ENCODE data around the gene AHSG. TPM values are rescaled to one million over a fixed set of nuclear protein-coding genes. Genes with fewer than 3 reads are reported as not detected.

AHSG gene
- total RNA-seq, 1 experiment from 2014 or later: 1.6 TPM

DNA sequence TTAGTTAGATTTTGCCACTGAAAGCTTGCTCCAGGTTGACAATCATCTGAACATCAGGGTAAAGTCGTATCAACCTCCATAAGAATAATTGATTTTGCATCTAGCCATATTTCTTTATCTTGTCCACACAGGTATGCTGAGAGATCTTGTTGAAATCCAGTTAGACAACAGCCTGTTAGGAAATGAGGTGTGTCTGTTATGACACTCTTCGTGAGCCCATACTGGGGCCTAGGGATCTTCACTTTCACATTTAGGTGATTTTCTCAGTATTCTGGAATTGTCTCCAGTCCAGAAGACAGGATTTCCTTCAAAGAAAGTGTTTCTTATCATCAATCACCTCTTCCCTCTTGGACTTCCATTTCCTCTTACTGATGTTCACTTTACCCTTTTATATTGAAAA lies 24.2 kb upstream of the AHSG start:
- POLR2A ChIA-PET: interaction anchor here (2.8 kb wide), 1 partner anchor 19 kb away, joined by 9 read pairs; the partner anchor contains the start of gene DNAJB11
- no peaks in the 10 kb centered on the region for H4K20me1 ChIP-seq (ENCODE audit: insufficient read depth)
- CTCF ChIA-PET: interaction anchor here (0.9 to 3.0 kb wide), 7 partner anchors 18 to 261 kb away, joined by 3 to 14 read pairs (median 4); partner anchors contain the start of gene DNAJB11
- DNase-seq (ENCODE audit: low read depth, low spot score) (no peak), ATAC-seq (peak; percentile 70)
- H3K4me1 ChIP-seq (ENCODE audit: control insufficient read depth in 1 of 2, insufficient read depth in 2 of 2, low read length in 2 of 2): peaks cover 16 to 24% of the 10 kb centered on the region in 2 experiments
- intact Hi-C loops (cut with micrococcal nuclease): loop anchor here (10.0 kb wide), 1 partner anchor 236 kb away; no protein-coding TSS in a partner anchor
- RAD21 ChIA-PET (ENCODE audit: low non-redundant PET in 1 of 2, low total read pairs in 2 of 2, uncharacterized antibody in 2 of 2, unreplicated experiment in 2 of 2): interaction anchor here in 1 of 2 experiments (0.7 to 0.9 kb wide), 3 partner anchors 28 to 233 kb away, joined by 3 read pairs; partner anchors contain the start of gene EIF4A2
- no peaks in the 10 kb centered on the region for H3K9me3 ChIP-seq (ENCODE audit: control insufficient read depth in 1 of 2, insufficient read depth in 1 of 2, low read depth in 1 of 2, low read length in 2 of 2)
- H3K36me3 ChIP-seq (ENCODE audit: control insufficient read depth in 1 of 2, insufficient read depth in 2 of 2, low read length in 2 of 2): peaks cover 20 to 22% of the 10 kb centered on the region in 2 experiments; a peak in 3 of 4 replicates
- H3K79me2 ChIP-seq (ENCODE audit: insufficient read depth, low read length): no peaks in the 10 kb centered on the region
- peak overlapping the region; percentile 3 for H2AFZ ChIP-seq (ENCODE audit: low read depth, low read length, poor library complexity, severe bottlenecking)
- no peak overlapping the region for H3K27ac ChIP-seq (ENCODE audit: low read depth, low read length)
- TF ChIP-seq SIN3A (IDR thresholded peaks at IDR 0.05; ENCODE audit: low read depth): no peak
- TF ChIP-seq ELF1 (IDR thresholded peaks at IDR 0.05; ENCODE audit: borderline replicate concordance, low read depth): no peak
- peak; percentile 39; the same call in 1 of the 2 replicates for TF ChIP-seq FOSL1 (IDR thresholded peaks at IDR 0.05; ENCODE audit: low read depth)
- TF ChIP-seq JUND (IDR thresholded peaks at IDR 0.05): peak; percentile 48
- H3K9me2 ChIP-seq (ENCODE audit: insufficient read depth): no peaks in the 10 kb centered on the region
- H3K4me3 ChIP-seq (replicated peaks in 1 of 2; ENCODE audit: low read depth in 1 of 2, low read length in 2 of 2): 0 out of 4 replicates have a peak overlapping the region, but pooled peaks of 1 of the 2 experiments have one; percentile 1
- no TSS peak for BruUV-seq (replicated peaks)
- peak overlapping the region; percentile 57 for H3K4me2 ChIP-seq (ENCODE audit: low read length)
- no peaks in the 10 kb centered on the region for H3K27me3 ChIP-seq (ENCODE audit: insufficient read depth, low read length)
- no peak overlapping the region; the same call in 1 of the 2 replicates for H3K9ac ChIP-seq (ENCODE audit: low read length)

DNA sequence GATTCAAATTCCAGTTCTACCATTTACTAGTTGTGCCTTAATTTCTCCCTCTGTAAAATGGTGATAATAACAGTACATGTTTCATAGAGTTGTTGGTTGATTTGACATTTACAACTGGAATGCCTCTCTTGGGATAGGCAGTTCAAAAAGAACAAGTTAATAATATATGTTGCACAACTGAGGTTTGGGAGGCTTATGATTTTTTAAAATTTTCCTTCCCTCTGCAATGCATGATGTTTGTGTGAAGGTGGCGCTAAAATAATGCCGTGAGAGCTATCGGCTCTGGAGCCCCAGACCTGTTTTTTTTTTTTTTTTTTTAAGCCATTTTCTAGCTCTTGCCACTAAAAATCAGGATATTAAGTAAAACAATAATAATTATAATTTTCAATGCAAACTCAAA lies 23.7 kb upstream of the AHSG start:
- 0 out of 4 replicates have a peak overlapping the region, but pooled peaks of 1 of the 2 experiments have one; percentile 1 for H3K4me3 ChIP-seq (replicated peaks in 1 of 2; ENCODE audit: low read depth in 1 of 2, low read length in 2 of 2)
- no peak overlapping the region for H3K9ac ChIP-seq (ENCODE audit: low read length)
- peak overlapping the region; percentile 57 for H3K4me2 ChIP-seq (ENCODE audit: low read length)
- H3K27ac ChIP-seq (ENCODE audit: low read depth, low read length): no peak overlapping the region
- BruUV-seq (replicated peaks): no TSS peak
- H3K79me2 ChIP-seq (ENCODE audit: insufficient read depth, low read length): no peaks in the 10 kb centered on the region
- intact Hi-C loops (cut with micrococcal nuclease): loop anchor here (10.0 kb wide), 1 partner anchor 236 kb away; no protein-coding TSS in a partner anchor
- peaks cover 16 to 24% of the 10 kb centered on the region in 2 experiments for H3K4me1 ChIP-seq (ENCODE audit: control insufficient read depth in 1 of 2, insufficient read depth in 2 of 2, low read length in 2 of 2)
- RAD21 ChIA-PET (ENCODE audit: low non-redundant PET in 1 of 2, low total read pairs in 2 of 2, uncharacterized antibody in 2 of 2, unreplicated experiment in 2 of 2): interaction anchor here in 1 of 2 experiments (0.7 to 0.9 kb wide), 3 partner anchors 28 to 232 kb away, joined by 3 read pairs; partner anchors contain the start of gene EIF4A2
- H3K9me2 ChIP-seq (ENCODE audit: insufficient read depth): no peaks in the 10 kb centered on the region
- DNase-seq (ENCODE audit: low read depth, low spot score) (no peak), ATAC-seq (peak; percentile 68)
- H3K9me3 ChIP-seq (ENCODE audit: control insufficient read depth in 1 of 2, insufficient read depth in 1 of 2, low read depth in 1 of 2, low read length in 2 of 2): no peaks in the 10 kb centered on the region
- H2AFZ ChIP-seq (ENCODE audit: low read depth, low read length, poor library complexity, severe bottlenecking): peak overlapping the region; percentile 3
- CTCF ChIA-PET: interaction anchor here (0.6 to 3.0 kb wide), 9 partner anchors 12 to 260 kb away, joined by 3 to 14 read pairs (median 4); partner anchors contain the start of gene DNAJB11
- POLR2A ChIA-PET: interaction anchor here (2.8 kb wide), 1 partner anchor 19 kb away, joined by 9 read pairs; the partner anchor contains the start of gene DNAJB11
- H3K36me3 ChIP-seq (ENCODE audit: control insufficient read depth in 1 of 2, insufficient read depth in 2 of 2, low read length in 2 of 2): peaks cover 15 to 17% of the 10 kb centered on the region in 2 experiments; a peak in 3 of 4 replicates
- H3K27me3 ChIP-seq (ENCODE audit: insufficient read depth, low read length): no peaks in the 10 kb centered on the region
- no peaks in the 10 kb centered on the region for H4K20me1 ChIP-seq (ENCODE audit: insufficient read depth)
- TF ChIP-seq SP1 (IDR thresholded peaks at IDR 0.05; ENCODE audit: low read depth) (no peak), EGR1 (IDR thresholded peaks at IDR 0.05; ENCODE audit: low read depth) (no peak), JUND (IDR thresholded peaks at IDR 0.05) (no peak), EZH2 (IDR thresholded peaks at IDR 0.05) (no peak), ZNF274 (IDR thresholded peaks at IDR 0.05; ENCODE audit: low read depth, low read length) (no peak), POLR2AphosphoS5 (IDR thresholded peaks at IDR 0.05; ENCODE audit: low read depth, low read length) (no peak), EZH2phosphoT487 (IDR thresholded peaks at IDR 0.05; ENCODE audit: borderline replicate concordance) (no peak), YY1 (IDR thresholded peaks at IDR 0.05; ENCODE audit: extremely low read depth, insufficient replicate concordance, low read depth, low read length) (no peak), FOSL1 (IDR thresholded peaks at IDR 0.05; ENCODE audit: low read depth) (no peak), CBX3 (IDR thresholded peaks at IDR 0.05; ENCODE audit: low read depth) (no peak)
- TF ChIP-seq, protein P1, sequence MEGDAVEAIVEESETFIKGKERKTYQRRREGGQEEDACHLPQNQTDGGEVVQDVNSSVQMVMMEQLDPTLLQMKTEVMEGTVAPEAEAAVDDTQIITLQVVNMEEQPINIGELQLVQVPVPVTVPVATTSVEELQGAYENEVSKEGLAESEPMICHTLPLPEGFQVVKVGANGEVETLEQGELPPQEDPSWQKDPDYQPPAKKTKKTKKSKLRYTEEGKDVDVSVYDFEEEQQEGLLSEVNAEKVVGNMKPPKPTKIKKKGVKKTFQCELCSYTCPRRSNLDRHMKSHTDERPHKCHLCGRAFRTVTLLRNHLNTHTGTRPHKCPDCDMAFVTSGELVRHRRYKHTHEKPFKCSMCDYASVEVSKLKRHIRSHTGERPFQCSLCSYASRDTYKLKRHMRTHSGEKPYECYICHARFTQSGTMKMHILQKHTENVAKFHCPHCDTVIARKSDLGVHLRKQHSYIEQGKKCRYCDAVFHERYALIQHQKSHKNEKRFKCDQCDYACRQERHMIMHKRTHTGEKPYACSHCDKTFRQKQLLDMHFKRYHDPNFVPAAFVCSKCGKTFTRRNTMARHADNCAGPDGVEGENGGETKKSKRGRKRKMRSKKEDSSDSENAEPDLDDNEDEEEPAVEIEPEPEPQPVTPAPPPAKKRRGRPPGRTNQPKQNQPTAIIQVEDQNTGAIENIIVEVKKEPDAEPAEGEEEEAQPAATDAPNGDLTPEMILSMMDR (IDR thresholded peaks at IDR 0.05 in 2 of 3, conservative IDR thresholded peaks at IDR 0.05 in 1 of 3; ENCODE audit: borderline replicate concordance in 1 of 3, insufficient read depth in 1 of 3, low read depth in 2 of 3, low read length in 2 of 3): peak; percentile 44 to 59 (median 59); a peak in 5 of 6 replicates
- TF ChIP-seq, protein P2, sequence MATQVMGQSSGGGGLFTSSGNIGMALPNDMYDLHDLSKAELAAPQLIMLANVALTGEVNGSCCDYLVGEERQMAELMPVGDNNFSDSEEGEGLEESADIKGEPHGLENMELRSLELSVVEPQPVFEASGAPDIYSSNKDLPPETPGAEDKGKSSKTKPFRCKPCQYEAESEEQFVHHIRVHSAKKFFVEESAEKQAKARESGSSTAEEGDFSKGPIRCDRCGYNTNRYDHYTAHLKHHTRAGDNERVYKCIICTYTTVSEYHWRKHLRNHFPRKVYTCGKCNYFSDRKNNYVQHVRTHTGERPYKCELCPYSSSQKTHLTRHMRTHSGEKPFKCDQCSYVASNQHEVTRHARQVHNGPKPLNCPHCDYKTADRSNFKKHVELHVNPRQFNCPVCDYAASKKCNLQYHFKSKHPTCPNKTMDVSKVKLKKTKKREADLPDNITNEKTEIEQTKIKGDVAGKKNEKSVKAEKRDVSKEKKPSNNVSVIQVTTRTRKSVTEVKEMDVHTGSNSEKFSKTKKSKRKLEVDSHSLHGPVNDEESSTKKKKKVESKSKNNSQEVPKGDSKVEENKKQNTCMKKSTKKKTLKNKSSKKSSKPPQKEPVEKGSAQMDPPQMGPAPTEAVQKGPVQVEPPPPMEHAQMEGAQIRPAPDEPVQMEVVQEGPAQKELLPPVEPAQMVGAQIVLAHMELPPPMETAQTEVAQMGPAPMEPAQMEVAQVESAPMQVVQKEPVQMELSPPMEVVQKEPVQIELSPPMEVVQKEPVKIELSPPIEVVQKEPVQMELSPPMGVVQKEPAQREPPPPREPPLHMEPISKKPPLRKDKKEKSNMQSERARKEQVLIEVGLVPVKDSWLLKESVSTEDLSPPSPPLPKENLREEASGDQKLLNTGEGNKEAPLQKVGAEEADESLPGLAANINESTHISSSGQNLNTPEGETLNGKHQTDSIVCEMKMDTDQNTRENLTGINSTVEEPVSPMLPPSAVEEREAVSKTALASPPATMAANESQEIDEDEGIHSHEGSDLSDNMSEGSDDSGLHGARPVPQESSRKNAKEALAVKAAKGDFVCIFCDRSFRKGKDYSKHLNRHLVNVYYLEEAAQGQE (IDR thresholded peaks at IDR 0.05; ENCODE audit: low read depth): no peak

All from HCT116 (cell line).